Measurements from ENCODE around the gene PRAC1. TPM values are rescaled to one million over a fixed set of nuclear protein-coding genes. Genes with fewer than 3 reads are reported as not detected.

PRAC1 gene
- total RNA-seq, 6 experiments from 2014 or later: not detected

- no peaks in the 10 kb centered on the region for H3K9me3 Mint-ChIP-seq
- peaks cover 88% of the 10 kb centered on the region for H3K27me3 Mint-ChIP-seq (ENCODE audit: insufficient read depth)
- H3K4me1 Mint-ChIP-seq (ENCODE audit: low read depth): peaks cover 8% of the 10 kb centered on the region
- H3K27ac Mint-ChIP-seq: no peak overlapping the region
- H3K36me3 Mint-ChIP-seq (ENCODE audit: low read depth): no peaks in the 10 kb centered on the region
- TF ChIP-seq CTCF (IDR thresholded peaks at IDR 0.05): no peak
- H3K4me3 Mint-ChIP-seq: no peak overlapping the region
- no peak for DNase-seq
Measured at GRCh38 chr17:48730240-48730550, 7.9 kb upstream of the PRAC1 start.

GRCh38 chr17:48729335-48730239, 7.3 kb upstream of the PRAC1 start:
- H3K27ac Mint-ChIP-seq: no peak overlapping the region

GRCh38 chr17:48728232-48729231, 6.2 kb upstream of the PRAC1 start, which contains the start of gene HOXB13:
Gene HOXB13, minus strand, starts transcription at chr17:48728750. Its CDS starts 157 bp downstream, at chr17:48728593.
- TF ChIP-seq CTCF (IDR thresholded peaks at IDR 0.05): no peak
- Mint-ChIP-seq H3K36me3 (ENCODE audit: low read depth) (no peaks in the 10 kb centered on the region), H3K27ac (no peak within 1 kb of the TSS), H3K4me3 (peak within 1 kb of the TSS; percentile 58; the same call in 1 of the 2 replicates), H3K4me1 (ENCODE audit: low read depth) (peaks cover 22% of the 10 kb centered on the region), H3K27me3 (ENCODE audit: insufficient read depth) (peaks cover 87% of the 10 kb centered on the region), H3K9me3 (no peaks in the 10 kb centered on the region)
- no peak for DNase-seq

More at GRCh38 chr17:48729335-48730239, 7.3 kb upstream of the PRAC1 start:
- H3K36me3 Mint-ChIP-seq (ENCODE audit: low read depth): no peaks in the 10 kb centered on the region
- DNase-seq: no peak
- peaks cover 13% of the 10 kb centered on the region for H3K4me1 Mint-ChIP-seq (ENCODE audit: low read depth)
- peaks cover 88% of the 10 kb centered on the region for H3K27me3 Mint-ChIP-seq (ENCODE audit: insufficient read depth)
- TF ChIP-seq CTCF (IDR thresholded peaks at IDR 0.05): no peak
- H3K9me3 Mint-ChIP-seq: no peaks in the 10 kb centered on the region
- no peak overlapping the region for H3K4me3 Mint-ChIP-seq

- Mint-ChIP-seq H3K4me1 (ENCODE audit: low read depth) (peaks cover 22% of the 10 kb centered on the region), H3K27ac (no peak overlapping the region), H3K36me3 (ENCODE audit: low read depth) (no peaks in the 10 kb centered on the region), H3K9me3 (no peaks in the 10 kb centered on the region), H3K4me3 (no peak overlapping the region), H3K27me3 (ENCODE audit: insufficient read depth) (peaks cover 84% of the 10 kb centered on the region)
- DNase-seq: no peak
- TF ChIP-seq CTCF (IDR thresholded peaks at IDR 0.05): no peak
Measured at GRCh38 chr17:48727415-48728175, 5.3 kb upstream of the PRAC1 start.

- H3K27me3 Mint-ChIP-seq (ENCODE audit: insufficient read depth): peaks cover 83% of the 10 kb centered on the region
- no peak overlapping the region for H3K4me3 Mint-ChIP-seq
- no peak overlapping the region for H3K27ac Mint-ChIP-seq
- no peaks in the 10 kb centered on the region for H3K36me3 Mint-ChIP-seq (ENCODE audit: low read depth)
- H3K4me1 Mint-ChIP-seq (ENCODE audit: low read depth): peaks cover 22% of the 10 kb centered on the region
- no peak for TF ChIP-seq CTCF (IDR thresholded peaks at IDR 0.05)
- DNase-seq: no peak
- H3K9me3 Mint-ChIP-seq: no peaks in the 10 kb centered on the region
Measured at GRCh38 chr17:48726916-48727286, 4.6 kb upstream of the PRAC1 start.
